GM12878 (cell line): ENCODE measurements around the gene HTR7. TPM values are rescaled to one million over a fixed set of nuclear protein-coding genes. Genes with fewer than 3 reads are reported as not detected.
"Not testable (repeated sequence)": the region's sequence is repeated elsewhere in the genome, so short reads cannot be mapped to it uniquely, and the experiment has no call there.

ENCODE experiments used
- ATAC-seq: fragments of 200-7000 bp; cut with Tn5 transposase; 3 replicates; pipeline ENCODE4 v1.9.1; 2020; ENCODE audit warnings: mild to moderate bottlenecking, moderate library complexity
- BruUV-seq: library from RNA; stranded (reverse); fragments of 400-500 nt; replicated peaks from 2 replicates; lab custom pipeline; 2021; lab: Mats Ljungman, UMichigan
- CTCF ChIA-PET: fragments of 300-600 bp; sonication (Branson Sonifier 250); formaldehyde crosslinking; extraction: SDS; loops from one replicate; lab custom pipeline; 2021; ENCODE audit warnings: inconsistent platforms; lab: Yijun Ruan, JAX
- POLR2A ChIA-PET: fragments of 350-600 bp; formaldehyde crosslinking; extraction: SDS; loops from one replicate; lab custom pipeline; 2021; ENCODE audit warnings: inconsistent platforms; lab: Charles Lee
- RAD21 ChIA-PET: fragments of 300-600 bp; sonication (Branson Sonifier 250); formaldehyde crosslinking; loops from one replicate; lab custom pipeline; 2023; ENCODE audit warnings: antibody characterized with exemption; ENCODE audit not compliant: unreplicated experiment; lab: Charles Lee
- SMC1A ChIA-PET: fragments of 300-600 bp; sonication (Branson Sonifier 250); formaldehyde crosslinking; loops from one replicate; lab custom pipeline; 2023; ENCODE audit not compliant: unreplicated experiment, uncharacterized antibody; lab: Charles Lee
- DNase-seq: peaks from one replicate; pipeline ENCODE4 v3.0.0-alpha.2; 2011; ENCODE audit warnings: low read depth, low spot score
- FAIRE-seq: peaks from 3 replicates; lab custom pipeline; 2011; peaks lifted over from hg19 to GRCh38; lab: Jason Lieb, UNC
- H2AFZ ChIP-seq: 2 replicates; pipeline ENCODE4 v1.6.0; 2011; ENCODE audit warnings: low read depth, low read length, control low read depth; ENCODE audit not compliant: control insufficient read depth
- H3K27ac ChIP-seq: 2 replicates; pipeline ENCODE4 v1.5.1; 2011; ENCODE audit warnings: control low read depth; ENCODE audit not compliant: control insufficient read depth, insufficient read depth
- H3K27me3 ChIP-seq, 2 experiments: replicated peaks in 1 of 2; 2 replicates each; pipeline versions ENCODE4 v1.6.0 to v1.6.1; 2011; ENCODE audit warnings: low read length in 1 of 2; ENCODE audit not compliant: control insufficient read depth in 2 of 2, insufficient read depth in 2 of 2
- H3K36me3 ChIP-seq, 2 experiments: 2 replicates each; pipeline ENCODE4 v1.5.1; 2011; ENCODE audit warnings: low read length in 1 of 2; ENCODE audit not compliant: control insufficient read depth in 2 of 2, insufficient read depth in 2 of 2
- H3K4me1 ChIP-seq: 2 replicates; pipeline ENCODE4 v1.6.1; 2011; ENCODE audit warnings: mild to moderate bottlenecking, low read length, moderate library complexity, mixed read lengths; ENCODE audit not compliant: control insufficient read depth, insufficient read depth
- H3K4me2 ChIP-seq: 2 replicates; pipeline ENCODE4 v1.6.0; 2011; ENCODE audit warnings: control low read depth; ENCODE audit not compliant: control insufficient read depth, insufficient read depth
- H3K4me3 ChIP-seq: fragments of 200-600 bp; sonication (generic); 2 replicates; pipeline ENCODE4 v1.5.1; 2016
- H3K79me2 ChIP-seq: 2 replicates; pipeline ENCODE4 v1.6.0; 2011; ENCODE audit warnings: low read length; ENCODE audit not compliant: control insufficient read depth, insufficient read depth
- H3K9ac ChIP-seq: 2 replicates; pipeline ENCODE4 v1.8.0; 2011; ENCODE audit warnings: low read length, control low read depth, mixed read lengths; ENCODE audit not compliant: control insufficient read depth, insufficient read depth
- H3K9me3 ChIP-seq: replicated peaks from 3 replicates; pipeline ENCODE4 v1.5.1; 2011; ENCODE audit warnings: mild to moderate bottlenecking, low read length; ENCODE audit not compliant: control insufficient read depth, insufficient read depth
- H4K20me1 ChIP-seq: 2 replicates; pipeline ENCODE4 v1.6.0; 2011; ENCODE audit not compliant: control insufficient read depth, insufficient read depth
- RELB ChIP-seq: fragments of 450-650 bp; IDR thresholded peaks from 2 replicates; pipeline ENCODE4 v1.6.1; 2017; ENCODE audit warnings: low read depth, mild to moderate bottlenecking, moderate library complexity
- SKIL ChIP-seq: fragments of 450-650 bp; IDR thresholded peaks from 2 replicates; pipeline ENCODE4 v1.6.1; 2017; ENCODE audit warnings: mild to moderate bottlenecking, low read depth, inconsistent platforms; ENCODE audit not compliant: poor library complexity, severe bottlenecking
- WGBS: methylation state at CpG from one replicate; pipeline ENCODE4 v1.1.6; 2016; ENCODE audit warnings: low lambda C conversion rate; ENCODE audit not compliant: insufficient replicate concordance, insufficient coverage; ENCODE audit errors: missing lambda C conversion rate; 5-methylcytosine and 5-hydroxymethylcytosine counted together
- in situ Hi-C: fragments of 300-500 bp; cut with MboI; formaldehyde crosslinking; loops from 9 replicates; pipeline ENCODE4 v1.14.3; 2018; ENCODE audit warnings: mixed read lengths
- intact Hi-C: fragments of 100-400 bp; cut with micrococcal nuclease; formaldehyde crosslinking; loops from one replicate; pipeline ENCODE4 v1.14.2; 2022; ENCODE audit not compliant: unreplicated experiment
- polyA plus RNA-seq, 11 experiments: library from polyadenylated mRNA; depleted of rRNA in 4 of 11; unstranded in 6 of 11; stranded (reverse) in 5 of 11; fragments of >200 nt; fragmentation: Nextera tagmentation in 4 of 11; fragmentation: Illumina TruSeq in 1 of 11; extraction: Ambion mirVana in 4 of 11; extraction: Trizol in 1 of 11; gene quantifications; 1 replicate in 1 of 11; 2 replicates in 10 of 11; pipeline versions ENCODE4 v1.2.1 to v1.2.3, GENCODE V29; 2011 to 2016; ENCODE audit warnings: inconsistent platforms in 2 of 11, missing spikeins in 2 of 11, low read depth in 1 of 11
- total RNA-seq, 4 experiments: library from RNA; depleted of rRNA in 3 of 4; stranded (reverse); fragments of >200 nt in 3 of 4; fragmentation: Illumina TruSeq in 1 of 4; extraction: Trizol in 1 of 4; gene quantifications; 2 replicates each; pipeline versions ENCODE4 v1.2.1 to v1.2.3, GENCODE V29; 2013 to 2021

HTR7 gene
- total and polyA plus RNA-seq, 10 of the 15 experiments (the other 5 are each of a cell fraction or from before 2014, with no cell fraction given): 0.01 to 1.3 (median 0.06) TPM; not detected in 4

- no peak for TF ChIP-seq RELB
- no peak for TF ChIP-seq SKIL
Measured at GRCh38 chr10:90822508-90822907, 35.3 kb downstream of the HTR7 start (continued).

GRCh38 chr10:90821864-90822263 is 36.0 kb downstream of the HTR7 start:
- H3K4me1 ChIP-seq, H3K9ac ChIP-seq, H3K9me3 ChIP-seq, BruUV-seq, intact Hi-C loops, in situ Hi-C loops, FAIRE-seq, H3K27me3 ChIP-seq, H3K4me3 ChIP-seq, SMC1A ChIA-PET, H4K20me1 ChIP-seq, H3K4me2 ChIP-seq, CTCF ChIA-PET, DNase-seq, H2AFZ ChIP-seq, RAD21 ChIA-PET, H3K27ac ChIP-seq, ATAC-seq, H3K36me3 ChIP-seq, POLR2A ChIA-PET, H3K79me2 ChIP-seq: not testable (repeated sequence)
- WGBS: 0% methylated on average over 1 of the region's 1 CpG
